ENCODE results near the gene TUT7.

DNA sequence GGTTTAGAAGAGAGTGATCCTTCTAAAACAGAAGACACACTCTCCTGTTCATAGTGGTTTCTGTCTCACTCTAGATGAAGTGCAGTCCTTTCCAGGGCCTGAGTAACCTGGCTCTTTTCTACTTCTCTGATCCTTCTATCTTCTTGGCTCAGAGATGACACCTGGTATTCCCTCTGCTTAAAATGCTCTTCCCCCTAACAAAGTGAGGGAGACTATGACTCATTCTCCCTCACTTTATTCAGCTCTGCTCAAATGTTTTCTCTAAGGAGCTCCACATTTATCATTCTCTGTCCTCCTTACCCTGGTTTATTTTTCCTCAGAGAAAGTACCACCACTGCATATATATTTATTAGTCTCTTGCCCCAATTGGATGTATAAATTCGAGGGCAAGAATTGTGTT is 24.6 kb downstream of the TUT7 start:
- TF ChIP-seq POLR2A (IDR thresholded peaks at IDR 0.05): no peak
- TF ChIP-seq, protein P1, sequence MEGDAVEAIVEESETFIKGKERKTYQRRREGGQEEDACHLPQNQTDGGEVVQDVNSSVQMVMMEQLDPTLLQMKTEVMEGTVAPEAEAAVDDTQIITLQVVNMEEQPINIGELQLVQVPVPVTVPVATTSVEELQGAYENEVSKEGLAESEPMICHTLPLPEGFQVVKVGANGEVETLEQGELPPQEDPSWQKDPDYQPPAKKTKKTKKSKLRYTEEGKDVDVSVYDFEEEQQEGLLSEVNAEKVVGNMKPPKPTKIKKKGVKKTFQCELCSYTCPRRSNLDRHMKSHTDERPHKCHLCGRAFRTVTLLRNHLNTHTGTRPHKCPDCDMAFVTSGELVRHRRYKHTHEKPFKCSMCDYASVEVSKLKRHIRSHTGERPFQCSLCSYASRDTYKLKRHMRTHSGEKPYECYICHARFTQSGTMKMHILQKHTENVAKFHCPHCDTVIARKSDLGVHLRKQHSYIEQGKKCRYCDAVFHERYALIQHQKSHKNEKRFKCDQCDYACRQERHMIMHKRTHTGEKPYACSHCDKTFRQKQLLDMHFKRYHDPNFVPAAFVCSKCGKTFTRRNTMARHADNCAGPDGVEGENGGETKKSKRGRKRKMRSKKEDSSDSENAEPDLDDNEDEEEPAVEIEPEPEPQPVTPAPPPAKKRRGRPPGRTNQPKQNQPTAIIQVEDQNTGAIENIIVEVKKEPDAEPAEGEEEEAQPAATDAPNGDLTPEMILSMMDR (IDR thresholded peaks at IDR 0.05): no peak
- TF ChIP-seq EP300 (IDR thresholded peaks at IDR 0.05): no peak
